Type B pancreatic cell (in vitro differentiated cells): ENCODE measurements around the gene AIMP1. TPM values are rescaled to one million over a fixed set of nuclear protein-coding genes. Genes with fewer than 3 reads are reported as not detected.

ENCODE experiments used
- DNase-seq: peaks from one replicate; pipeline ENCODE4 v3.0.0; 2021; ENCODE audit warnings: mixed read lengths; ENCODE audit not compliant: unreplicated experiment; ENCODE audit errors: extremely low spot score
- H3K27ac Mint-ChIP-seq: 2 replicates; pipeline ENCODE4 v1.8.0; 2021; ENCODE audit warnings: mild to moderate bottlenecking, mixed read lengths
- H3K27me3 Mint-ChIP-seq: 2 replicates; pipeline ENCODE4 v1.8.0; 2021; ENCODE audit warnings: mixed read lengths
- H3K36me3 Mint-ChIP-seq: 2 replicates; pipeline ENCODE4 v1.8.0; 2021; ENCODE audit warnings: mixed read lengths
- H3K4me1 Mint-ChIP-seq: one replicate; pipeline ENCODE4 v1.8.0; 2021; ENCODE audit warnings: mixed read lengths; ENCODE audit not compliant: unreplicated experiment
- H3K4me3 Mint-ChIP-seq: 2 replicates; pipeline ENCODE4 v1.8.0; 2021; ENCODE audit warnings: mild to moderate bottlenecking, mixed read lengths
- H3K9me3 Mint-ChIP-seq: 2 replicates; pipeline ENCODE4 v1.8.0; 2021; ENCODE audit warnings: mixed read lengths
- CTCF ChIP-seq: fragments of 200-600 bp; sonication (generic); conservative IDR thresholded peaks from 2 replicates; pipeline ENCODE4 v1.5.0; 2021; ENCODE audit warnings: antibody characterized with exemption, mild to moderate bottlenecking
- total RNA-seq: library from RNA; stranded (reverse); gene quantifications from 2 replicates; pipeline ENCODE4 v1.2.1, GENCODE V29; 2021; ENCODE audit warnings: low replicate concordance

Gene AIMP1
- total RNA-seq, 1 donor from 2014 or later, result 42.1 TPM

DNA sequence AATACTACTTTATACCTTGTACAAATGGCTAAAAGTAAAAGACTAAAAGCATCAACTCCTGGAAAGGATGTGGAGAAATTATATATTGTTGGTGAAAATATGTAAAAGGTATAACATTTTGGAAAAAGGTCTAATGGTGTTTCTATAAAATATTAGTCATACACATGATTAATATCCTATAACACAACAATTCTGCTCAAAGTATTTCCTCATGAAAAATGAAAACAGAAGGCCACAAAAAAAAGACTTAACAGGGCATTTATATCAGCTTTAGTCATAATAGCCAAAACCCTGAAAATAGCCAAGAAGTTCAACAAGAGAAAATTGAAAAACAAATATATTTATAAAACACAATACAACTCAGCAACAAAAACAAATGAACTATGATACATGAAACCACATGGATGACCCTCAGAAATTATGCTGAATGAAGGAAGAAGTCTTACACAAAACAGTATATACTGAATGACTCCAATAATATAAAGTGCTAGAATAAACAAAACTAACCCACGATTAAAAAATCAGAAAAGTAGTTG lies 39.1 kb upstream of the AIMP1 start:
- Mint-ChIP-seq H3K4me3 (no peak overlapping the region), H3K36me3 (peaks cover 13% of the 10 kb centered on the region), H3K27ac (no peak overlapping the region), H3K4me1 (no peaks in the 10 kb centered on the region), H3K9me3 (peaks cover 9% of the 10 kb centered on the region), H3K27me3 (no peaks in the 10 kb centered on the region)
- no peak for TF ChIP-seq CTCF
- no peak for DNase-seq

GRCh38 chr4:106284227-106284626 lies 32.1 kb upstream of the AIMP1 start:
- Mint-ChIP-seq H3K4me1 (no peaks in the 10 kb centered on the region), H3K4me3 (no peak overlapping the region), H3K9me3 (peaks cover 9% of the 10 kb centered on the region), H3K27ac (no peak overlapping the region), H3K36me3 (peaks cover 22% of the 10 kb centered on the region), H3K27me3 (no peaks in the 10 kb centered on the region)
- TF ChIP-seq CTCF, result no peak
- no peak for DNase-seq

GRCh38 chr4:106286611-106287010 lies 29.7 kb upstream of the AIMP1 start:
- Mint-ChIP-seq H3K4me1 (no peaks in the 10 kb centered on the region), H3K4me3 (no peak overlapping the region), H3K27ac (no peak overlapping the region), H3K36me3 (peaks cover 25% of the 10 kb centered on the region), H3K27me3 (no peaks in the 10 kb centered on the region), H3K9me3 (peaks cover 6% of the 10 kb centered on the region)
- no peak for DNase-seq
- no peak for TF ChIP-seq CTCF

DNA sequence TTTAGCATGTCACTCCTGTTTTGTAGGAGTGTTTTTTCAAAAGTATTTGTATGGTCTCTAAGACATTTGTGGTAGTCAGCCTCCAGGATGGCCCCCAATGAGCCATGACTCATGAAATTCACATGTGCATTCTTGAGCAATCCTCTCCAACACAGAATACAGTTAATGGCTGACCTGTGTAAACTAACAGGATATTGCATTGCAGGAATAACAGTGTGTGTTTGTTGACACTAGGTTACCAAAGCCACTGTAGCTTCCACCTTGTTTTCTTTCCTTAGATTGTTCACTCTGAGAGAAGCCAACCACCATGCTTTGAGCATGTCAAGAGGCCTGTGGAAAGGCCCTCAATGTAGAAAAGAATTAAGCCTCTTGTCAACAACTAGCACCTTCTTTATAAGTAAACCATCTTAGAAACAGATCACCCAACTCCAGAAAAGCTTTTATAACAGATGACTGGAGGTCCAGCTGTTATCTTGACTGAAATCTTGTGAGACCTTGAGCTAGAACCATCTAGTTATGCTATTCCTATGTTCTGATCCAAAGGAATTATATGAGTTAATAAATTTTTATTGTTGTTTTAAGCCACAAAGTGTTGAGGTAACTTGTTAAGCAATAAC lies 28.9 kb upstream of the AIMP1 start:
- no peak overlapping the region for H3K27ac Mint-ChIP-seq
- no peaks in the 10 kb centered on the region for H3K4me1 Mint-ChIP-seq
- no peak for TF ChIP-seq CTCF
- no peaks in the 10 kb centered on the region for H3K9me3 Mint-ChIP-seq
- H3K4me3 Mint-ChIP-seq, result no peak overlapping the region
- H3K27me3 Mint-ChIP-seq, result no peaks in the 10 kb centered on the region
- DNase-seq, result no peak
- peaks cover 21% of the 10 kb centered on the region for H3K36me3 Mint-ChIP-seq

- H3K9me3 Mint-ChIP-seq, result no peaks in the 10 kb centered on the region
- H3K4me3 Mint-ChIP-seq, result no peak overlapping the region
- no peak for DNase-seq
- no peaks in the 10 kb centered on the region for H3K27me3 Mint-ChIP-seq
- no peak overlapping the region for H3K27ac Mint-ChIP-seq
- H3K4me1 Mint-ChIP-seq, result no peaks in the 10 kb centered on the region
- H3K36me3 Mint-ChIP-seq, result peaks cover 16% of the 10 kb centered on the region
- TF ChIP-seq CTCF, result no peak
These were observed 26.6 kb upstream of the AIMP1 start for GRCh38 chr4:106289737-106290136.
